GM18517 (cell line): ENCODE measurements around the gene CLASRP.
"Not testable (repeated sequence)": the region's sequence is repeated elsewhere in the genome, so short reads cannot be mapped to it uniquely, and the experiment has no call there.

Experiments
- ATAC-seq: cut with Tn5 transposase; IDR thresholded peaks from one replicate; pipeline ENCODE4 v1.9.1; 2021; ENCODE audit warnings: mild to moderate bottlenecking, moderate library complexity; ENCODE audit not compliant: unreplicated experiment

Gene CLASRP

GRCh38 chr19:45038931-45039893 is at the start of gene CLASRP:
TSS of gene CLASRP (plus strand) at chr19:45039045. CDS start at chr19:45040213, 1,168 bp downstream.
- ATAC-seq = peak; percentile 54

GRCh38 chr19:44990459-44990858 is 48.4 kb upstream of the CLASRP start:
- ATAC-seq = no peak

GRCh38 chr19:44990966-44991365 is 47.9 kb upstream of the CLASRP start:
- ATAC-seq = no peak

GRCh38 chr19:44992336-44993163 is 46.3 kb upstream of the CLASRP start:
- no peak for ATAC-seq

GRCh38 chr19:44993526-44993925 is 45.3 kb upstream of the CLASRP start:
- ATAC-seq = no peak

GRCh38 chr19:44993926-44994537 is 44.8 kb upstream of the CLASRP start:
- no peak for ATAC-seq

- ATAC-seq = no peak
Observed at GRCh38 chr19:44998025-44998424, 40.8 kb upstream of the CLASRP start.

GRCh38 chr19:44999131-44999925 is 39.5 kb upstream of the CLASRP start:
- not testable (repeated sequence) for ATAC-seq

- not testable (repeated sequence) for ATAC-seq
Observed at GRCh38 chr19:45000665-45001064, 38.2 kb upstream of the CLASRP start.

GRCh38 chr19:45001087-45001739 is 37.6 kb upstream of the CLASRP start, which contains the start of gene RELB:
TSS of gene RELB (plus strand) at chr19:45001464. CDS start at chr19:45001580, 116 bp downstream.
- ATAC-seq = peak; percentile 48

GRCh38 chr19:45003485-45003884 is 35.4 kb upstream of the CLASRP start:
- ATAC-seq = no peak

- no peak for ATAC-seq
Observed at GRCh38 chr19:45005787-45006186, 33.1 kb upstream of the CLASRP start.

GRCh38 chr19:45008552-45008951 is 30.3 kb upstream of the CLASRP start:
- no peak for ATAC-seq

GRCh38 chr19:45009625-45010255 is 29.1 kb upstream of the CLASRP start:
- ATAC-seq = no peak

- ATAC-seq = no peak
Observed at GRCh38 chr19:45010306-45010705, 28.5 kb upstream of the CLASRP start.

- no peak for ATAC-seq
Observed at GRCh38 chr19:45011959-45012358, 26.9 kb upstream of the CLASRP start.

GRCh38 chr19:45016388-45017314 is 22.2 kb upstream of the CLASRP start:
- ATAC-seq = peak; percentile 75

- ATAC-seq = no peak
Observed at GRCh38 chr19:45019187-45019586, 19.7 kb upstream of the CLASRP start.
